ENCODE results near the gene HHATL. TPM values are rescaled to one million over a fixed set of nuclear protein-coding genes. Genes with fewer than 3 reads are reported as not detected.

The HHATL gene
- total RNA-seq, 1 experiment from 2014 or later: not detected

DNA sequence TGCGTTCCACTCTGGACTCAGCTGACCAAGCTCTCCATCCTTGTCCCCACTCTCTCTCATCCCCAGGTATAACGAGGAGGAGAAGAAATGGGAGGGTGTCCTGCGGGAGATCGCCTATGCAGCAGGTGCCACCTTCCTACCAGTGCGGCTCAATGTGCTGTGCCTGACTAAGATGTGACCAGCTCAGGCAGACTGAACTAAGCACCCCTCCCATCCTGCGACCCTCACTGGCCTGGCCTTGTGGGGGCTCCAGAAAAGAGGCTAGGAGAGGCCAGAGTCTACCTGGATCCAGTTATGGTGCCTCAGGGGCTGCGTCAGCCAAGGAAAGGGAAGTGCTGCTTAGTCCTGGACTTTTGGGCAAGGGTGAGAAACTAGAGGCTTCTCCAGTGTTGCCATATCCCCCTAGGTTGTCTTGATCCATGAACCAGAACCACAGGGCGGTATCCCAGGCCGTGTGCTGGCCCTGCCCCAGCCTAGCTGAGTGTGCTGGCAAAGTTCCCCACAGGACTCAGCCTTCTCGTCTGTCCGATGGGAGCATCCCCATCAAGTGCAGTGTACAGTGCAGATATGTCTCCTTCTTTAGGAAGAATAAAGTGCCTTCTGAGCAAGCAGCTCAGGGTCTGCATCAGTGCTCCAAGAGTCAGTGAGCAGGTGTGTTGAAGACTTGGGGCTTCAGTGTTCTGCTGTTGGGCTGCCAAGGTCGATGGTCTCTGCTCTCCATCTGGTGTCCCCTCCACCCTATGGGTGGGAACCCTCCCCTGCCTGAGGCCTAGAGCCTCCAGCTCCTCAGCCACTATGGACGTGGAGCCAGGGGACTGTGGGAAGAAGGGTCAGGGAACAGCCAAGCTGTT lies 10.6 kb downstream of the HHATL start:
- H3K36me3 ChIP-seq (ENCODE audit: insufficient read depth, low read length, poor library complexity, severe bottlenecking): no peaks in the 10 kb centered on the region
- no TSS peak for BruUV-seq (replicated peaks)
- CTCF ChIA-PET: no interaction called here
- POLR2A ChIA-PET (ENCODE audit: low non-redundant PET): no interaction called here
- intact Hi-C loops (cut with micrococcal nuclease; ENCODE audit: unreplicated experiment): no loop called here
- H3K4me3 ChIP-seq (ENCODE audit: low read depth, low read length, poor library complexity, severe bottlenecking): no peak overlapping the region
- H3K4me1 ChIP-seq (ENCODE audit: insufficient read depth, low read length, poor library complexity, severe bottlenecking): no peaks in the 10 kb centered on the region
- DNase-seq (ENCODE audit: low spot score): no peak
- no peak overlapping the region for H3K27ac ChIP-seq (ENCODE audit: low read depth, low read length, poor library complexity, severe bottlenecking)
- no peak for TF ChIP-seq EZH2 (IDR thresholded peaks at IDR 0.05; ENCODE audit: borderline replicate concordance, low read depth, low read length, poor library complexity, severe bottlenecking)
- TF ChIP-seq, protein P1, sequence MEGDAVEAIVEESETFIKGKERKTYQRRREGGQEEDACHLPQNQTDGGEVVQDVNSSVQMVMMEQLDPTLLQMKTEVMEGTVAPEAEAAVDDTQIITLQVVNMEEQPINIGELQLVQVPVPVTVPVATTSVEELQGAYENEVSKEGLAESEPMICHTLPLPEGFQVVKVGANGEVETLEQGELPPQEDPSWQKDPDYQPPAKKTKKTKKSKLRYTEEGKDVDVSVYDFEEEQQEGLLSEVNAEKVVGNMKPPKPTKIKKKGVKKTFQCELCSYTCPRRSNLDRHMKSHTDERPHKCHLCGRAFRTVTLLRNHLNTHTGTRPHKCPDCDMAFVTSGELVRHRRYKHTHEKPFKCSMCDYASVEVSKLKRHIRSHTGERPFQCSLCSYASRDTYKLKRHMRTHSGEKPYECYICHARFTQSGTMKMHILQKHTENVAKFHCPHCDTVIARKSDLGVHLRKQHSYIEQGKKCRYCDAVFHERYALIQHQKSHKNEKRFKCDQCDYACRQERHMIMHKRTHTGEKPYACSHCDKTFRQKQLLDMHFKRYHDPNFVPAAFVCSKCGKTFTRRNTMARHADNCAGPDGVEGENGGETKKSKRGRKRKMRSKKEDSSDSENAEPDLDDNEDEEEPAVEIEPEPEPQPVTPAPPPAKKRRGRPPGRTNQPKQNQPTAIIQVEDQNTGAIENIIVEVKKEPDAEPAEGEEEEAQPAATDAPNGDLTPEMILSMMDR (conservative IDR thresholded peaks at IDR 0.05; ENCODE audit: low read depth, low read length): no peak
- H3K27me3 ChIP-seq (replicated peaks; ENCODE audit: insufficient read depth, low read depth, low read length, poor library complexity): no peaks in the 10 kb centered on the region
- no peaks in the 10 kb centered on the region for H3K9me3 ChIP-seq (ENCODE audit: low read depth, low read length, poor library complexity, severe bottlenecking)

DNA sequence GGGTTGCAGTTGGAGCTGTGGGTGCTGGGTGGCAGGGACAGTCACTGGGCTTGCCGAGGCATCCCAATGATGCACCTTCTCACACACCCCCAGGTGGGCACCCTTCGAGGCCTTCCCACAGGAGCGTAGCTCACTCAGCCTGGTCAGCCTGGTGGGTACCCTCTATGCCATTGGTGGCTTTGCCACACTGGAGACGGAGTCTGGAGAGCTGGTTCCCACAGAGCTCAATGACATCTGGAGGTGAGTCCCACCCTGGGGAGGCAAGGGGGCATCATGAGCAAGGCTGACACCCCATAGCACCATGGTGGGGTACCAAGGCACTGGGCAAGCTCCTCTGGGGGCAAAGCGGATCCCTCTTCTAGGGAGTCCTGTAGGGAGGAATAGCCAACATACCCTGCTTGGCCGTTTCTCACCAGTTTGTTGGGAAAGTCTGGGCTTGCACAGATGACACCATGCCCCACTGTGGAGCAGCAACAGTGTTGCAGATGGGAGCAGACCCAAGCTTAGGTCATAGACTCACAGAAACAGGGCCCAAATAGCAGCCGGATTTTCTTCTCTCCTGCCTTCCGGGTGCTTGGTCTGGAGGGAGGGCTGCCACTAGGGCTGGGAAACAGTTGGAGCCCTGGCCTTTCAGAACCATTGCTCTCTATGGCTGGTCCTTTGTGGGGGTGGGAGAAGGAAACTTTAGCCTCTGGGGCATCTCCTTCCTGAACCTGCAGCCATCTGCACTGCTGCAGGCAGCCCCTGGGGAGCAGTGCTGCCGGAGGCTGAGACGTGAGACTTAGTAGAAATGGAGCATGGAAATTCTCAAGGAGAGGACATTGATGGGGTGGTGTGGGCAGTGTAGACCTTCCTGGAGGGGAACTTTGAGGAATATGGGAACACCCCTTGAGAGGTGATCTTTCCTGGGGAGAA lies 11.6 kb downstream of the HHATL start:
- H3K36me3 ChIP-seq (ENCODE audit: insufficient read depth, low read length, poor library complexity, severe bottlenecking): no peaks in the 10 kb centered on the region
- no TSS peak for BruUV-seq (replicated peaks)
- ChIA-PET POLR2A (ENCODE audit: low non-redundant PET) (no interaction called here), CTCF (no interaction called here)
- H3K27ac ChIP-seq (ENCODE audit: low read depth, low read length, poor library complexity, severe bottlenecking): no peak overlapping the region
- H3K9me3 ChIP-seq (ENCODE audit: low read depth, low read length, poor library complexity, severe bottlenecking): no peaks in the 10 kb centered on the region
- no peaks in the 10 kb centered on the region for H3K27me3 ChIP-seq (replicated peaks; ENCODE audit: insufficient read depth, low read depth, low read length, poor library complexity)
- TF ChIP-seq EZH2 (IDR thresholded peaks at IDR 0.05; ENCODE audit: borderline replicate concordance, low read depth, low read length, poor library complexity, severe bottlenecking): no peak
- TF ChIP-seq, protein P1 (conservative IDR thresholded peaks at IDR 0.05; ENCODE audit: low read depth, low read length): no peak
- H3K4me3 ChIP-seq (ENCODE audit: low read depth, low read length, poor library complexity, severe bottlenecking): no peak overlapping the region
- no peak for DNase-seq (ENCODE audit: low spot score)
- H3K4me1 ChIP-seq (ENCODE audit: insufficient read depth, low read length, poor library complexity, severe bottlenecking): no peaks in the 10 kb centered on the region
- intact Hi-C loops (cut with micrococcal nuclease; ENCODE audit: unreplicated experiment): no loop called here

DNA sequence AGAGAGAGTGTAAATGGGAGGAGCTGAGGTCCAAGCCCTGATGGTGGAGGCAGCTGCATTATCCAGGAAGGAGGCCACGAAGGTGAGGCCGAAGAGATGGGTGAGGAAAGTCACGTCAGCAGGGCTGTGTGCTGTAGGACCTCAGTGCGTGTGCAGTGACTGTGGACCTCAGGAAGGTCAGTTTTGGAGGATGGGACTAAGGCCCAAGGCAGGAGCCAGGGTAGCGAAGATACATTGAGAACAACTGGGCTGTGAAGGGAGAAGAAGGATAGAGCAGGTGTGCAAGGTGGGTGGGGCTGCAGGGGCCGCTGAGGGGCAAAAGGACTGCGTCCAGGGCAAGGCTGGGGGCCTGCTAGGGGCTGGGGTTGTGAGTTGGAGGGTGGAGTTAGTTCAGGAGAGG lies 12.4 kb downstream of the HHATL start:
- no TSS peak for BruUV-seq (replicated peaks)
- Histone ChIP-seq H3K4me3 (ENCODE audit: low read depth, low read length, poor library complexity, severe bottlenecking) (no peak overlapping the region), H3K27me3 (replicated peaks; ENCODE audit: insufficient read depth, low read depth, low read length, poor library complexity) (no peaks in the 10 kb centered on the region), H3K36me3 (ENCODE audit: insufficient read depth, low read length, poor library complexity, severe bottlenecking) (no peaks in the 10 kb centered on the region), H3K4me1 (ENCODE audit: insufficient read depth, low read length, poor library complexity, severe bottlenecking) (no peaks in the 10 kb centered on the region), H3K9me3 (ENCODE audit: low read depth, low read length, poor library complexity, severe bottlenecking) (no peaks in the 10 kb centered on the region), H3K27ac (ENCODE audit: low read depth, low read length, poor library complexity, severe bottlenecking) (no peak overlapping the region)
- intact Hi-C loops (cut with micrococcal nuclease; ENCODE audit: unreplicated experiment): no loop called here
- POLR2A ChIA-PET (ENCODE audit: low non-redundant PET): no interaction called here
- no peak for DNase-seq (ENCODE audit: low spot score)
- TF ChIP-seq EZH2 (IDR thresholded peaks at IDR 0.05; ENCODE audit: borderline replicate concordance, low read depth, low read length, poor library complexity, severe bottlenecking): no peak
- TF ChIP-seq, protein P1 (conservative IDR thresholded peaks at IDR 0.05; ENCODE audit: low read depth, low read length): no peak
- CTCF ChIA-PET: no interaction called here
